ENCODE measurements around the gene PEX19. TPM values are rescaled to one million over a fixed set of nuclear protein-coding genes. Genes with fewer than 3 reads are reported as not detected.

PEX19 gene
- polyA plus RNA-seq, 1 of the 3 experiments (the other 2 are of a cell fraction): 31.4 TPM

GRCh38 chr1:160284220-160284781, 632 bp downstream of the PEX19 start (continued):
- TF ChIP-seq EZH2phosphoT487 (IDR thresholded peaks at IDR 0.05; ENCODE audit: borderline replicate concordance, low read depth) (no peak), TCF12 (IDR thresholded peaks at IDR 0.05) (no peak)

- DNase-seq: no peak
- Histone ChIP-seq H3K9ac (no peak overlapping the region), H3K4me2 (peak overlapping the region; percentile 90; the same call in 1 of the 2 replicates), H3K9me3 (no peaks in the 10 kb centered on the region), H3K9me2 (no peaks in the 10 kb centered on the region), H3K36me3 (replicated peaks in 1 of 2; ENCODE audit: control insufficient read depth in 1 of 2, insufficient read depth in 2 of 2, low read length in 1 of 2) (peaks cover 36 to 45% of the 10 kb centered on the region in 2 experiments), H3K27me3 (ENCODE audit: insufficient read depth) (no peaks in the 10 kb centered on the region), H3K79me2 (ENCODE audit: insufficient read depth) (peaks cover 22% of the 10 kb centered on the region), H4K20me1 (ENCODE audit: insufficient read depth) (no peaks in the 10 kb centered on the region), H3F3A (replicated peaks; ENCODE audit: insufficient read depth) (peaks cover 24% of the 10 kb centered on the region), H2AFZ (ENCODE audit: low read depth) (no peak overlapping the region), H3K4me3 (ENCODE audit: low read depth in 2 of 2, low read length in 1 of 2) (no peak overlapping the region), H3K27ac (ENCODE audit: low read depth in 2 of 2, low read length in 1 of 2) (no peak overlapping the region), H3K4me1 (ENCODE audit: control insufficient read depth in 1 of 2, insufficient read depth in 2 of 2, low read depth in 1 of 2, low read length in 1 of 2) (peaks cover 6 to 15% of the 10 kb centered on the region in 2 experiments)
- POLR2A ChIA-PET: no interaction called here
- WGBS (ENCODE audit: low lambda C conversion rate): 96% methylated on average over 7 of the region's 7 CpGs
- TF ChIP-seq GABPA (IDR thresholded peaks at IDR 0.05; ENCODE audit: low read depth) (no peak), TAF1 (IDR thresholded peaks at IDR 0.05; ENCODE audit: borderline replicate concordance, low read depth, low read length) (no peak), RFX5 (IDR thresholded peaks at IDR 0.05; ENCODE audit: low read length) (no peak), JUND (IDR thresholded peaks at IDR 0.05) (no peak), FOSL2 (IDR thresholded peaks at IDR 0.05; ENCODE audit: borderline replicate concordance, low read depth) (no peak), USF2 (IDR thresholded peaks at IDR 0.05; ENCODE audit: borderline replicate concordance, low read depth, low read length) (no peak), NFIC (IDR thresholded peaks at IDR 0.05; ENCODE audit: borderline replicate concordance) (no peak), USF1 (IDR thresholded peaks at IDR 0.05; ENCODE audit: borderline replicate concordance, low read depth) (no peak)
- CTCF ChIA-PET: interaction anchor here (1.4 kb wide), 1 partner anchor 197 kb away, joined by 5 read pairs; no protein-coding TSS in a partner anchor
These were observed 2.1 kb downstream of the PEX19 start for GRCh38 chr1:160282807-160283206.

- Histone ChIP-seq H3K36me3 (replicated peaks in 1 of 2; ENCODE audit: control insufficient read depth in 1 of 2, insufficient read depth in 2 of 2, low read length in 1 of 2) (peaks cover 36 to 63% of the 10 kb centered on the region in 2 experiments), H2AFZ (ENCODE audit: low read depth) (no peak overlapping the region), H3K9me2 (no peaks in the 10 kb centered on the region), H3K9ac (no peak overlapping the region), H3K9me3 (no peaks in the 10 kb centered on the region), H3K79me2 (ENCODE audit: insufficient read depth) (peaks cover 4% of the 10 kb centered on the region), H3K27ac (ENCODE audit: low read depth in 2 of 2, low read length in 1 of 2) (no peak overlapping the region), H3F3A (replicated peaks; ENCODE audit: insufficient read depth) (peaks cover 4% of the 10 kb centered on the region), H3K4me3 (ENCODE audit: low read depth in 2 of 2, low read length in 1 of 2) (no peak overlapping the region), H3K4me2 (no peak overlapping the region), H3K27me3 (ENCODE audit: insufficient read depth) (no peaks in the 10 kb centered on the region), H4K20me1 (ENCODE audit: insufficient read depth) (no peaks in the 10 kb centered on the region), H3K4me1 (ENCODE audit: control insufficient read depth in 1 of 2, insufficient read depth in 2 of 2, low read depth in 1 of 2, low read length in 1 of 2) (no peaks in the 10 kb centered on the region)
- no peak for DNase-seq
- POLR2A ChIA-PET: no interaction called here
- 95% methylated on average over 4 of the region's 4 CpGs for WGBS (ENCODE audit: low lambda C conversion rate)
- CTCF ChIA-PET: interaction anchor here (1.6 to 4.6 kb wide), 2 partner anchors 13 to 85 kb away, joined by 8 to 38 read pairs; no protein-coding TSS in a partner anchor
- TF ChIP-seq USF1 (IDR thresholded peaks at IDR 0.05; ENCODE audit: borderline replicate concordance, low read depth) (no peak), NFIC (IDR thresholded peaks at IDR 0.05; ENCODE audit: borderline replicate concordance) (no peak), REST (IDR thresholded peaks at IDR 0.05; ENCODE audit: low read depth, low read length) (no peak), YY1 (IDR thresholded peaks at IDR 0.05; ENCODE audit: low read depth) (no peak), EZH2phosphoT487 (IDR thresholded peaks at IDR 0.05; ENCODE audit: borderline replicate concordance, low read depth) (no peak), MEF2A (IDR thresholded peaks at IDR 0.05; ENCODE audit: borderline replicate concordance, low read depth) (no peak), RCOR1 (IDR thresholded peaks at IDR 0.05; ENCODE audit: low read length) (no peak), POLR2AphosphoS5 (IDR thresholded peaks at IDR 0.05; ENCODE audit: low read depth, low read length) (no peak), TEAD4 (IDR thresholded peaks at IDR 0.05; ENCODE audit: borderline replicate concordance, insufficient read depth) (no peak), ZBTB33 (IDR thresholded peaks at IDR 0.05; ENCODE audit: borderline replicate concordance, low read depth) (no peak), JUND (IDR thresholded peaks at IDR 0.05) (no peak)
These were observed 6.9 kb downstream of the PEX19 start for GRCh38 chr1:160277987-160278386.

Data from SK-N-SH (cell line).